Astrocyte (in vitro differentiated cells and primary cell): Measurements from ENCODE around the gene RPRD1B.

ENCODE experiments used
- CTCF ChIP-seq: IDR thresholded peaks from 2 replicates; pipeline ENCODE4 v1.5.1; 2011; ENCODE audit warnings: low read depth, mild to moderate bottlenecking, inconsistent platforms, low read length, moderate library complexity; ENCODE audit not compliant: insufficient read depth
- EZH2 ChIP-seq: IDR thresholded peaks from 2 replicates; pipeline ENCODE4 v1.6.1; 2012; ENCODE audit warnings: mild to moderate bottlenecking, low read length, inconsistent platforms; ENCODE audit not compliant: insufficient read depth

- TF ChIP-seq CTCF (no peak), EZH2 (no peak)
These were observed 100.3 kb downstream of the RPRD1B start for GRCh38 chr20:38133680-38134426.
